IMR-90 (cell line): Measurements from ENCODE around the gene MACIR. TPM values are rescaled to one million over a fixed set of nuclear protein-coding genes. Genes with fewer than 3 reads are reported as not detected.

ENCODE experiments used
- ATAC-seq: fragments of 200-7000 bp; cut with Tn5 transposase; 2 replicates; pipeline ENCODE4 v1.9.1; 2020; ENCODE audit warnings: low read depth, mild to moderate bottlenecking, moderate library complexity
- BruUV-seq: library from RNA; stranded (reverse); fragments of 400-500 nt; replicated peaks from 2 replicates; lab custom pipeline; 2021; lab: Mats Ljungman, UMichigan
- CTCF ChIA-PET: fragments of 300-600 bp; formaldehyde crosslinking; extraction: SDS; loops from one replicate; lab custom pipeline; 2021; ENCODE audit warnings: antibody characterized with exemption; lab: Yijun Ruan, JAX
- POLR2A ChIA-PET: fragments of 300-600 bp; sonication (Branson Sonifier 250); formaldehyde crosslinking; loops from one replicate; lab custom pipeline; 2022; ENCODE audit warnings: antibody characterized with exemption; ENCODE audit not compliant: unreplicated experiment; lab: Charles Lee
- DNase-seq: peaks from one replicate; pipeline ENCODE4 v3.0.0; 2013
- H2AFZ ChIP-seq: replicated peaks from 2 replicates; pipeline ENCODE3; 2013; ENCODE audit warnings: low read length, mild to moderate bottlenecking; ENCODE audit not compliant: poor library complexity
- H2AK5ac ChIP-seq: 2 replicates; pipeline ENCODE4 v1.6.1; 2013; ENCODE audit warnings: low read depth, low read length, inconsistent platforms
- H2AK9ac ChIP-seq: replicated peaks from 2 replicates; pipeline ENCODE3; 2013; ENCODE audit warnings: mild to moderate bottlenecking, low read depth, low read length, moderate library complexity; ENCODE audit not compliant: poor library complexity
- H2BK120ac ChIP-seq: 2 replicates; pipeline ENCODE4 v1.6.1; 2013; ENCODE audit warnings: low read depth, low read length, inconsistent platforms
- H2BK15ac ChIP-seq: 3 replicates; pipeline ENCODE4 v1.6.1; 2013; ENCODE audit warnings: low read depth, low read length, inconsistent platforms
- H2BK20ac ChIP-seq: 2 replicates; pipeline ENCODE4 v1.6.1; 2013; ENCODE audit warnings: low read depth, mild to moderate bottlenecking, inconsistent platforms, low read length, moderate library complexity
- H2BK5ac ChIP-seq: 2 replicates; pipeline ENCODE4 v1.6.1; 2013; ENCODE audit warnings: mild to moderate bottlenecking, low read depth, low read length, inconsistent platforms; ENCODE audit not compliant: poor library complexity, severe bottlenecking
- H3K14ac ChIP-seq: replicated peaks from 2 replicates; pipeline ENCODE4 v1.6.1; 2013; ENCODE audit warnings: low read depth, low read length, inconsistent platforms
- H3K18ac ChIP-seq: 2 replicates; pipeline ENCODE4 v1.6.1; 2013; ENCODE audit warnings: low read depth, low read length, control low read depth
- H3K23ac ChIP-seq: 2 replicates; pipeline ENCODE4 v1.6.1; 2013; ENCODE audit warnings: low read depth, low read length, inconsistent platforms
- H3K27ac ChIP-seq: 2 replicates; pipeline ENCODE4 v1.5.1; 2013; ENCODE audit warnings: mild to moderate bottlenecking, control low read depth, low read length; ENCODE audit not compliant: insufficient read depth
- H3K27me3 ChIP-seq: 2 replicates; pipeline ENCODE4 v1.6.1; 2013; ENCODE audit warnings: low read length; ENCODE audit not compliant: control insufficient read depth, insufficient read depth
- H3K36me3 ChIP-seq: 2 replicates; pipeline ENCODE4 v1.6.1; 2013; ENCODE audit warnings: low read length, mixed read lengths; ENCODE audit not compliant: control insufficient read depth, insufficient read depth
- H3K4ac ChIP-seq: 2 replicates; pipeline ENCODE4 v1.6.1; 2013; ENCODE audit warnings: low read depth, low read length, inconsistent platforms
- H3K4me1 ChIP-seq: 2 replicates; pipeline ENCODE4 v1.6.1; 2013; ENCODE audit warnings: low read length, mixed read lengths; ENCODE audit not compliant: control insufficient read depth, insufficient read depth
- H3K4me2 ChIP-seq: 2 replicates; pipeline ENCODE4 v1.6.1; 2013; ENCODE audit warnings: low read depth, mild to moderate bottlenecking, control low read depth, low read length, moderate library complexity
- H3K4me3 ChIP-seq: 2 replicates; pipeline ENCODE4 v1.5.1; 2013; ENCODE audit warnings: low read depth, mild to moderate bottlenecking, control low read depth, low read length, moderate library complexity; ENCODE audit not compliant: insufficient read depth
- H3K56ac ChIP-seq: 2 replicates; pipeline ENCODE4 v1.6.1; 2013; ENCODE audit warnings: low read length, inconsistent platforms; ENCODE audit not compliant: insufficient read depth; ENCODE audit errors: extremely low read depth
- H3K79me1 ChIP-seq, 2 experiments: 2 replicates each; pipeline ENCODE4 v1.6.1; 2013; ENCODE audit warnings: low read length in 2 of 2, inconsistent platforms in 1 of 2, low read depth in 1 of 2
- H3K9ac ChIP-seq: 2 replicates; pipeline ENCODE4 v1.6.1; 2013; ENCODE audit warnings: low read depth, low read length, control low read depth
- H3K9me1 ChIP-seq: 2 replicates; pipeline ENCODE4 v1.6.1; 2013; ENCODE audit warnings: low read length, inconsistent platforms; ENCODE audit not compliant: insufficient read depth
- H3K9me3 ChIP-seq: 2 replicates; pipeline ENCODE4 v1.6.1; 2013; ENCODE audit warnings: low read length; ENCODE audit not compliant: control insufficient read depth, insufficient read depth
- H4K20me1 ChIP-seq: 2 replicates; pipeline ENCODE4 v1.6.1; 2013; ENCODE audit warnings: low read length, inconsistent platforms; ENCODE audit not compliant: insufficient read depth
- H4K5ac ChIP-seq: 2 replicates; pipeline ENCODE4 v1.6.1; 2013; ENCODE audit warnings: mild to moderate bottlenecking, low read depth, low read length, control low read depth
- H4K8ac ChIP-seq, 2 experiments: 2 replicates each; pipeline ENCODE4 v1.6.1; 2013; ENCODE audit warnings: low read depth in 2 of 2, low read length in 2 of 2, control low read depth in 1 of 2, inconsistent platforms in 1 of 2
- H4K91ac ChIP-seq: 2 replicates; pipeline ENCODE4 v1.6.1; 2013; ENCODE audit warnings: low read depth, low read length, inconsistent platforms; ENCODE audit not compliant: insufficient read depth
- BHLHE40 ChIP-seq: fragments of 150-350 bp; IDR thresholded peaks from 2 replicates; pipeline ENCODE4 v1.6.1; 2016; ENCODE audit warnings: mild to moderate bottlenecking, low read depth, low read length
- FOS ChIP-seq: fragments of 150-350 bp; IDR thresholded peaks from 2 replicates; pipeline ENCODE4 v1.6.1; 2016; ENCODE audit warnings: low read depth, low read length
- RAD21 ChIP-seq: IDR thresholded peaks from 2 replicates; pipeline ENCODE4 v1.6.1; 2012; ENCODE audit warnings: low read length, improper control_type of control experiment
- WGBS, 2 experiments: methylation state at CpG; one replicate each; pipeline versions ENCODE4 v1.1.5 to v1.1.7; 2013; ENCODE audit warnings: missing lambda C conversion rate in 2 of 2; ENCODE audit not compliant: insufficient read length in 1 of 2; ENCODE audit errors: extremely low coverage in 2 of 2; 5-methylcytosine and 5-hydroxymethylcytosine counted together
- dilution Hi-C: fragments of 300-500 bp; cut with HindIII; formaldehyde crosslinking; loops from one replicate; pipeline ENCODE4 v1.14.3; 2018; ENCODE audit warnings: low sequenced_read_pairs; ENCODE audit not compliant: unreplicated experiment
- in situ Hi-C: fragments of 300-500 bp; cut with MboI; formaldehyde crosslinking; loops from 3 replicates; pipeline ENCODE4 v1.14.3; 2019; ENCODE audit warnings: low sequenced_read_pairs, inconsistent platforms, mixed read lengths
- intact Hi-C: fragments of 100-400 bp; cut with micrococcal nuclease; formaldehyde crosslinking; loops from 2 replicates; pipeline ENCODE4 v1.10.0; 2022
- polyA plus RNA-seq, 3 experiments: library from polyadenylated mRNA; depleted of rRNA; stranded (reverse); fragments of >200 nt; gene quantifications; 2 replicates each; pipeline ENCODE4 v1.2.3, GENCODE V29; 2012; ENCODE audit warnings: low replicate concordance in 1 of 3
- total RNA-seq: library from RNA; depleted of rRNA; stranded (reverse); fragments of >200 nt; gene quantifications from 2 replicates; pipeline ENCODE4 v1.2.3, GENCODE V29; 2012
- TF ChIP-seq, protein P1 (sequence below): conservative IDR thresholded peaks from 2 replicates; pipeline ENCODE4 v1.5.1; 2012; ENCODE audit warnings: mild to moderate bottlenecking, low read depth, low read length, improper control_type of control experiment

Gene MACIR
- total and polyA plus RNA-seq, 2 of the 4 experiments (the other 2 are of a cell fraction): 11.1 to 21.3 TPM

DNA sequence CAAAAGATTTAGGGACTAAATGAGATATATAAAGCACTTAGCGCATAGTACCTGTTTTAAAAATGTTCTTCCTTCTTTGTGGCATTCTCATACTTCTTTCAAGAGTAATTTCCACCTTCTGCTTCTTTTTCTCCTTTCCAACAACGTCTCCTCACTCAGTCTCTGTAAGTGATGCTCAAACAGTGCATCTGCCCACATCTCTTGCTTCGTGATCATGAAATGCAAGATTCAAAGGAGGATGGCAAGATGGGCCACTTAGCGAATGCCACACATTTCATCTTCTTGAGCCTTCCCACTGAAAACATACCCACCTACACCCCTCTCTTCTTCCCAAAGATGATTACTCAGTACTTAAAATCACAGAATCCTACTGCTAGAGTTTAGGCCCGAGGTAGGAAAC, 36.9 kb downstream of the MACIR start:
- H2AK5ac ChIP-seq: no peak overlapping the region
- H3K9me1 ChIP-seq: no peaks in the 10 kb centered on the region
- H2BK15ac ChIP-seq: no peak overlapping the region
- no peak overlapping the region for H3K27ac ChIP-seq
- no peak overlapping the region for H2BK120ac ChIP-seq
- no peak overlapping the region for H3K4me2 ChIP-seq
- H4K5ac ChIP-seq: no peak overlapping the region
- H4K20me1 ChIP-seq: no peaks in the 10 kb centered on the region
- ChIA-PET POLR2A (no interaction called here), CTCF (no interaction called here)
- no peak overlapping the region for H3K23ac ChIP-seq
- H2AFZ ChIP-seq: no peak overlapping the region
- no peaks in the 10 kb centered on the region for H3K79me1 ChIP-seq
- dilution Hi-C loops (no loop called here), in situ Hi-C loops (no loop called here), intact Hi-C loops (loop anchor here (2.0 kb wide), 1 partner anchor 37 kb away; the partner anchor contains the start of gene MACIR)
- H3K4ac ChIP-seq: no peak overlapping the region
- H3K36me3 ChIP-seq: no peaks in the 10 kb centered on the region
- no peak for DNase-seq
- H2AK9ac ChIP-seq: no peak overlapping the region
- H3K4me3 ChIP-seq: no peak overlapping the region
- no peak overlapping the region for H3K9ac ChIP-seq
- H4K91ac ChIP-seq: no peak overlapping the region
- BruUV-seq: no TSS peak
- no peaks in the 10 kb centered on the region for H3K27me3 ChIP-seq
- H2BK5ac ChIP-seq: no peak overlapping the region
- no peak overlapping the region for H3K18ac ChIP-seq
- H4K8ac ChIP-seq: no peak overlapping the region
- H3K14ac ChIP-seq: no peak overlapping the region
- no peak for ATAC-seq
- H3K4me1 ChIP-seq: peaks cover 1% of the 10 kb centered on the region; the same call in 1 of the 2 replicates
- WGBS, 2 experiments: 87% methylated on average over 3 of the region's 5 CpGs; no CpG with 5 or more reads in 1 of the 2 experiments
- no peak overlapping the region for H2BK20ac ChIP-seq
- no peak for TF ChIP-seq FOS
- no peak for TF ChIP-seq RAD21
- TF ChIP-seq BHLHE40: no peak
- TF ChIP-seq, protein P1, sequence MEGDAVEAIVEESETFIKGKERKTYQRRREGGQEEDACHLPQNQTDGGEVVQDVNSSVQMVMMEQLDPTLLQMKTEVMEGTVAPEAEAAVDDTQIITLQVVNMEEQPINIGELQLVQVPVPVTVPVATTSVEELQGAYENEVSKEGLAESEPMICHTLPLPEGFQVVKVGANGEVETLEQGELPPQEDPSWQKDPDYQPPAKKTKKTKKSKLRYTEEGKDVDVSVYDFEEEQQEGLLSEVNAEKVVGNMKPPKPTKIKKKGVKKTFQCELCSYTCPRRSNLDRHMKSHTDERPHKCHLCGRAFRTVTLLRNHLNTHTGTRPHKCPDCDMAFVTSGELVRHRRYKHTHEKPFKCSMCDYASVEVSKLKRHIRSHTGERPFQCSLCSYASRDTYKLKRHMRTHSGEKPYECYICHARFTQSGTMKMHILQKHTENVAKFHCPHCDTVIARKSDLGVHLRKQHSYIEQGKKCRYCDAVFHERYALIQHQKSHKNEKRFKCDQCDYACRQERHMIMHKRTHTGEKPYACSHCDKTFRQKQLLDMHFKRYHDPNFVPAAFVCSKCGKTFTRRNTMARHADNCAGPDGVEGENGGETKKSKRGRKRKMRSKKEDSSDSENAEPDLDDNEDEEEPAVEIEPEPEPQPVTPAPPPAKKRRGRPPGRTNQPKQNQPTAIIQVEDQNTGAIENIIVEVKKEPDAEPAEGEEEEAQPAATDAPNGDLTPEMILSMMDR: no peak
- H3K9me3 ChIP-seq: no peaks in the 10 kb centered on the region
- no peak overlapping the region for H3K56ac ChIP-seq
